ENCODE results near the gene ZNF277.

Gene ZNF277

DNA sequence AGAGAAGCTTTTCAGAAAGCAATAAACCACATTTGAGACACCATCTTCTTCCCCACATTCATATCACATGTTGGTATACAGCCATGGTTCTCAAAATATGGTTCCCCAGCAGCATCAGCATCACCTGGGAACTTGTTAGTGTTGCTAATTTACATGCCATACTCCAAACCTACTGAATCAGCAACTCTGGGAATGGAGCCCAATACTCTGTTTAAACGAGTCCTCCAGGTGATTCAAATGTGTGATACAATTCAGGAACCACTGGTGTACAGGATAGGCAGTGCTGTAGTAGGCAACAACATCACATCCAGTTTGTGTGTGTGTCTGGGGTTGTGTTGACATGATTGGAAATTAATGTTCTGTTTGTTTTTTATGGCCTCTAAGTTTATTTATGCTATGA is 47.7 kb downstream of the ZNF277 start:
- no peak for DNase-seq (ENCODE audit: low read depth in 2 of 2)

DNA sequence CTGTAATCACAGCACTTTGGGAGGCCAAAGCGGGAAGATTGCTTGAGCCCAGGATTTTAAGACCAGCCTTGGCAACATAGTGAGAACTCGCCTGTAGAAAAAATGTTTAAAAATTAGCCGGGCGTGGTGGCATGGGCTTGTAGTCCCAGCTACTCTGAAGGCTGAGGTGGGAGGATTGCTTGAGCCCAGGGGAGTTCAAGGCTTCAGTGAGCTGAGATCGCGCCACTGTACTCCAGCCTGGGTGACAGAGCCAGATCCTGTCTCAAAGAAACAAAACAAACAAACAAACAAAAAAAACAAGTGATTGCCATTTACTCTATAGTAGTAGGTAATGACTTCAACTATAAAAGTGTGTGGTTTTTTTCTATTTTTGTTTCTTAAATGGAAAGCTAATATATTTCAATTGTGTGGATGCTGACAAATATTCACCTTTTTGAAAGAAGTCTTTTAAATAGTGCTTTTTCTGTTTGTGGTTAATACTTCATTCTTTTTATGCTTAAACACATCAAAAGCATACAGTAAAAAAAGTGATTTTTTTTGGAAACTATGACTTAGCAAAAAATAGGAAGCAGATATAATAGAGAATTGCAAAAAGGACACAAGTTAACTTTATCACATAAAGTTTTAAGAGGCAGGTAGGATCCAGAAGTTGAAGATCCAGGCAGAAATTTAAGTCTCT is 48.4 kb downstream of the ZNF277 start:
- no peak for DNase-seq (ENCODE audit: low read depth in 2 of 2)

DNA sequence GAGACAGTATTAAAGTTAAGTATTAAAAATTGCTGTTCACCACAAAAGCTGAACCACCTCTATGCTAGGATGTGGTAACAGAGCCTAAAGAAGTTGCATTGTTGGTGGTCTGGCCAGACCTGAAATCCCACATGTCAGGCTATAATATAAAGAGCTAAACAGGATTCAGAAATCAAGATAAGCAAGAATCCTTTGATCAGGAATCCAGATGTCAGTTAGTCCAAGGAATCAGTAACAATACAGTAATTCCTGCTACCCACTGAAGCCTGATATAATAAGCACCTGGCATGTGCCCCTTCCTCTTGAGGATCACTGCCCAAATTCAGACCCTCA is 48.9 kb downstream of the ZNF277 start:
- no peak for DNase-seq (ENCODE audit: low read depth in 2 of 2)

DNA sequence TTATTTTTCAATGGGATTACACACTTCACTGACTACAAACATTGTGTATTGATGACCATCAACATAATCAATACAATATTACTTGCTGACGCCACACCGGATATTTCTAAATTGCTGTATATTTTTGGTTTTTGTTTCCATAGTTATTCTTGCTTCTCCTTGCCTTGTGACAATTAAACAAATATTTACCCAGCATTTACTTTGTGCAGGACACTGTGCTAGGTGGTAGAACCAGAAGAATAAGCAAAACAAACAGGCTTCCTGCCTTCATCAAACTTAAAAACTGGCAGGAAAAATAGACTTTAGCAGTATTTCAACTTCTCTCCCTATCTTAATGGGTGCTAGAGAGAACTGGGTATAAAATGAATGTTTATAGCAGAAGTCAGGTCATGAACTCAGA is 50.6 kb downstream of the ZNF277 start:
- no peak for DNase-seq (ENCODE audit: low read depth in 2 of 2)

DNA sequence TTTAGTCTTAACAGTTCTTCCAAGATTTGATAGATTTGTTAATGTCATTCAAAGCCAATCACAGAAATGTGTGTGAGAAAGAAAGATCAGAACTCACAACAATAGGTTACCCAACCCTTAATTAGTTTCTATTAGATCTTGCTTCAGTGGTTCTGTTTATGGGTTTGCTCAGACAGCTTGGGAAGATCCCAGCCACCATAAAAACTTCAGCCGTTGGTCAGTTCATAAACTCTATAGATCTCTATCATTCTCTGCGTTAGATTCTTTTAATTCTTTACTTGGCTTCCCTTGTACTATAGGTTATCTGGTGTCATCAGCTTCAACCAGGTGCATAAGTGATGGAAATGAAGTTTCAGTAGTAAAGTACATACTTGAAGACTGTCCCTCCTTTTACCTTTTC is 54.4 kb downstream of the ZNF277 start:
- no peak for DNase-seq (ENCODE audit: low read depth in 2 of 2)

DNA sequence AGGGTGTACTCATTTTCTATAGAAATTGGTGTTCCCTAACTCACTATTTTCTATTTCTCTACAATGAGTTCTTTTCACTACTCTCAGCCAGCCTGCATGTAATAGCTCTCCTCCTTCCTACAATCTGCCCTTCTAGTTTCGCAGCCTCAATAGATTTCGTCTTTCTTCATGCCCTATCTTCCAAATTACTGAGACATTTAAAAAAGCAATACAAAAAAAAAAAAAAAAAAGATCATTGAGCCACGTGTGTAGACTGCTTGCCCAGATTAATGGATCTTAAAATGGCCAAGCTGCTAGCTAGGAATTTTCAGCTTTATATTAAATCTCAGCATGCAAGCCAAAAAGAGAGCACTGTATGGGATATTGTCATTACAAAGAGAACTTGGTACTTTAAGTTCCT is 55.5 kb downstream of the ZNF277 start:
- no peak for DNase-seq (ENCODE audit: low read depth in 2 of 2)

DNA sequence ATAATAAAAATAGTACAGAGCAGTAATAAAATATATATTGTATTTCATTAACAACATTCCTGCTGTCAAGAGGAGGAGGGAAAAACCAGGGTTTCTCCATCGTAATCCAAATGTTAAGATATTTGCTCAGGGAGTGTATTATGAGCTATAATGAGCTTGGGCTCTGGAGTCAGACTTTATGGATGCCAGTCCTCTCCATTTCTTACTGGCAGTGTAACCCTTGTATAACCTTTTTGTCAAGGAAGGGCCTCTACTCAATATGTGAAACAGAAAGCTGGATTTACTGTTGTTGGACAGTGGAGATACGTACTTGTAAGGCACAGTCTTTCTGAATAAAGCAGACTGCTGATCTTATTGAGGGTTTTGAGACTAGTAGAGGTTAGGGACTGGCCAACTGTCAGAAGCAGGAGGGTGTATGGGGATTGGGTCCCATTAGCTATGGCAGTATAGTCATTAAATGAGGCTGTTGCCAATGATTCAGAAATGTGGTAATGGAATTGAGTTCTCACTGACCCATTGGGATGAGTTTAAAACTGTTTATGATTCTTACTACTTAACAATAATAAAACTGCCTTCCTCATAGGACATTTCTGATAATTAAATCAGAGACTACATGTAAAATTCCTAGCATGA is 56.5 kb downstream of the ZNF277 start:
- DNase-seq (ENCODE audit: low read depth in 2 of 2), result no peak

DNA sequence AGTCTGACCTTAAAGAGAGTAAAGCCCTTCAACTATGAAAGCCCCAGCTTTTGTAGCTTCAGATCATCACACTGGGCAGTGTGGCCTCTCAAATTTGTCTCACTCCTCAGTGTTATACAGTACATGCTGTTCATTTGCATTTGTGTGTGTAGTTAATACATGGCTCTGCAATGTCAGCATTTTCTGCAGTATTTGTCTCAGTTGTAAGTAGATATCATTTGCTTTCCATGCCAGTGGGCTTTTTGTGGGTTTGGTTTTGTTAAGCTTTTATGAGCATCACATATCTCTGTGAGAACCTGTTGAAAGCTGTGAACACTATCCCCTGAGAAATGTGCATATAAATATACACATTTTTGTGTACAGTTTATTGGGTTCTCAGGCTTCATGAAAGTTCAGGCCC is 57.0 kb downstream of the ZNF277 start:
- DNase-seq (ENCODE audit: low read depth in 2 of 2), result no peak

DNA sequence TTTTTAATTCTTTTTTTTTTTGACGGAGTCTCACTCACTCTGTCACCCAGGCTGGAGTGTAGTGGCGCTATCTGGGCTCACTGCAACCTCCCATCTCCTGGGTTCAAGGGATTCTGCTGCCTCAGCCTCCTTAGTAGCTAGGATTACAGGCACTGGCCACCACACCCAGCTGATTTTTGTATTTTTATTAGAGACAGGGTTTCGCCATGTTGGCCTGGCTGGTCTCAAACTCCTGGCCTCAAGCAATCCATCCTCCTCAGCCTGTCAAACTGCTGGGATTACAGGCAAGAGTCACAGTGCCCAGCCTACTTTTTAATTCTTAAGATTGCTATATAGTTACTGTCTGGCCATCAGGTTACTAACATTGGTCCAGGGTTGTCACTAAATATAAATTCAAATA is 59.6 kb downstream of the ZNF277 start:
- DNase-seq (ENCODE audit: low read depth in 2 of 2), result no peak

DNA sequence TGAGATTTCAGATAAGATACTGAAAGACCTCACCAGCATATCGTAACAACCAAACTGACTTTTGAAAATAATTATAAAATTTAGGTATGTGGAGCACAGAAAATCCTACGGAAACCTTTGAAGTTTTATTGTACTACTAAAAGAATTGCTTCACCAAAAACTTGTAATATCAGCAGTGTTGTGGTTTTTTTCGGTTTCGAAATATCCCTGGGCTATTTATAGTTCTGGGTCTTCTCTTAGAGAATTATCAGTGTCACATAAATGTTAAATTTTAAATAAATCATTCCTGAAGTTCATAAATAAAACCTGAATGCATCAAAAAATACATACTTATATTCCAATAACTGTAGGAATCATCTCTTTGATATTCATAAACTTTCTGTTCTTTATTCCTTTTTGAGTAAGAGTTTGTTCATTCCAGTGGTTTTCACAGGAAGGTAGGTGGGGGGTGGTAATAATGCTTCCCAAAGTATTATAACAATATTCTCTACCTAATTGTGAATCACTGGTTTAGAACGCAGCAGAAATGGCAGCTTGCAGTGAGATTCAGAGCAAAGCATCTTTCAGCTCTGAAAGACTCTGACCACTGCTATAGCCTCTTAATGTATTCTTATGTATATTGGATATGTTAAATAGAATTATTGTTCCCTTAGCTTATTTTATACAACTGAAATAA is 60.2 kb downstream of the ZNF277 start:
- DNase-seq (ENCODE audit: low read depth in 2 of 2), result peak in 1 of 2 experiments; percentile 25

DNA sequence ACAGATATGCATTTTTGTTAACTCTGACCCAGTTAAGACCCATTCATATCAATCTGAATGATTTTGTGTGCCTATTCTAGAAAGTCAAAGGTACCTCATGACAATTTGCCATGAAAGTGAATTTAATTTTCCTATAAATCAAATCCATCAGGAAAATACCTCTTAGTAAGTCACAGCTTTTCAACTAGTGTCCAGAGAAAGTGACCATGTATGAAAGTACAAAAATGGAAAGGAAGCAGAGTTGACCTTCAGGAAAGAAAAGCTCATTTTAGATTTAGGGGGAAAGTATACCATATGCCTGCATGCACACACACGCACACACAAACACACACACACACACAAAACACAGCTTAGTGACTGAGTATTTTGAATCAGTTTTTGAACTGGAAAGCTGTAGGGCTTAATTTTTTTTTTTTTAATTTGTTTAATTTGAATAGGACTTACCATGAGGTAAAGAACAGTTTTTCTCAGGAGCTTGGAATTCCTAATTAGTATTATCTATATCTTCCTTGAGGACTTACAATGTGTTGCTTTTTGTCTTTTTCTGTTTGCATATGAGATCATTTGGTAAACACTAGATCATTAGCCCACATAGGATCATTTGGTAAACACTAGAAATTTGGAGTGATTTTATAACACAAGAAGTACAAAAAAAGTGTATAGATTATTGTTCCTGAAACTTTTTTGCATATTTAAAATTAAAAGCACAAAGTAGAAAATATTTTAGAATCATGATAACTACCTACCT is 61.6 kb downstream of the ZNF277 start:
- no peak for DNase-seq (ENCODE audit: low read depth in 2 of 2)

DNA sequence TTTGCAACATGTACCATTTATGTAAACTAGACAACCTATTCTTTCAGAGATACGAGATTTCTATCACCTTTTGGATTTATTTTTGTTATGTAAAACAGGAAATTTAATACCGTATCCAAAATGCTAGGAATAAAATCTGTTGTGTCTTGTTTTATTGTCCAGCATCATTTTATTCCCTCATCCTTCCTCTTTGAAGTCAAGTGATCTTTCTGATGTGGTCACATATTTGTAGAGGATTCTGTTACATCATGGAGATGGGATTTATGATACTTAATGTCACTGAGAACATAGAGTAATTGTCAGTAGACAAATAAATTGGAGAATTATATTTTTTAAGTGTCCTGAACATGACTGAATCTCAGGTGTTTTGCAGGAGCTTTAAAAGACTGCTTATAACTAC is 64.7 kb downstream of the ZNF277 start:
- no peak for DNase-seq (ENCODE audit: low read depth in 2 of 2)

DNA sequence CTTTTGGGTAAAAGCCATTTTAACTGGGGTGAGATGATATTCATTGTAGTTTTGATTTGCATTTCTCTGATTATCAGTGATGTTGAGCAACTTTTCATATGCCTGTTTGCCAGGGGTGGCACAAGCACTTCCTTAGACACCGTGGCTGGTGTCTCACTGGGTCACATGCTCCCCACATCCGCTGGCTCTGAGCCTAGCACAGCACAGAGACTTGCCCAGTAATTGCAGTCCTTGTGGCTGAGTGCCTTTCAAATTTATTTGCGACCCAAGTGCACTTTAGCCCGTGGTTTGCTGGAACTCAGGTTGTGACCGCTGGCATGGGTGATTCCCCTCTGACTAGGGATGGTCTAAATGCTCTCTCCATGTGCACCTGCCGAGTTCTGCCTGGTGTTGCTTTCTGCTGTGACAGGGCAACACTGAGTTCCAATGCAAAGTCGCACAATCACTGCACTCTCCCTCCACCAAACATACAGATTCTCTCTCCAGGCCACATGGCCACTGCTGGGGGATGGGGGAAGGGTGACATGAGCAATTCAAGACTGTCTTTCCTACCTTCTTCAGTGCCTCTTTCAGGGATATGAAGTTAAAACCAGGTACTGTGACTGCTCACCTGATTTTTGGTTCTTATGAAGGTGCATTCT is 66.5 kb downstream of the ZNF277 start:
- DNase-seq (ENCODE audit: low read depth in 2 of 2), result no peak

DNA sequence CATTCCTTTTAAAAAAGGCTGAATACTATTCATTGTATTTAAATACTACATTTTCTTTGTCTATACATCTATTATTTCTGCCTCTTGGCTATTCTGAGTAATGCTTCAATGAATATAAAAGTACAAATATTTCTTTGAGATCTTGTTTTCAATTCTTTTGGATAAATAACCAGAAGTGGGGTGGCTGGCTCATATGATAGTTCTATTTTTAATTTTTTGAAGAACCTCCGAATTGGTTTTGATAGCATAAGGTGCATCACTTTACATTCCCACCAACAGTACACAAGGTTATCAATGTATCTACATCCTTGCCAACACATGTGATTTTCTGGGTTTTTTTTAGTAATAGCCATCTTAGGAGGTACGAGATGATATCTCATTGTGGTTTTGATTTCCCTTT is 72.5 kb downstream of the ZNF277 start:
- DNase-seq (ENCODE audit: low read depth in 2 of 2), result no peak

DNA sequence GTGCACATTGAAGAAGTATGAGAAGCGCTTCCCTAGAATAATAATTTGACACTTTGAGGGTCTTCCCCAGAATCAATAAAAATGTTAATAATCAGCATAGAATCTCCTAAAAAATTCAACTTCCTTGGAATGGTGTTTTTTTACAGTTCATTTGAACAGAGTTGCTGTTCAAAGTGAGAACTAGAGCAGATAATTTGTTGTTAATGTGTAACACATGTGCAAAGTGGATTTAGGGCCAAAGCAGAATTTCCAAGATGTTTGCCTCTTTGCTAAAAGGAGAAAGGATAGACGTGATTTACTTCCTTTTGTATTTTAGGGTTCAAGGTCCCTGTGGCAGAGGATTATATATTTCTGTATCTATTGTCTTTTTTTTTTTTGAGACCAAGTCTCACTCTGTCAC is 73.8 kb downstream of the ZNF277 start:
- DNase-seq (ENCODE audit: low read depth in 2 of 2), result no peak

DNA sequence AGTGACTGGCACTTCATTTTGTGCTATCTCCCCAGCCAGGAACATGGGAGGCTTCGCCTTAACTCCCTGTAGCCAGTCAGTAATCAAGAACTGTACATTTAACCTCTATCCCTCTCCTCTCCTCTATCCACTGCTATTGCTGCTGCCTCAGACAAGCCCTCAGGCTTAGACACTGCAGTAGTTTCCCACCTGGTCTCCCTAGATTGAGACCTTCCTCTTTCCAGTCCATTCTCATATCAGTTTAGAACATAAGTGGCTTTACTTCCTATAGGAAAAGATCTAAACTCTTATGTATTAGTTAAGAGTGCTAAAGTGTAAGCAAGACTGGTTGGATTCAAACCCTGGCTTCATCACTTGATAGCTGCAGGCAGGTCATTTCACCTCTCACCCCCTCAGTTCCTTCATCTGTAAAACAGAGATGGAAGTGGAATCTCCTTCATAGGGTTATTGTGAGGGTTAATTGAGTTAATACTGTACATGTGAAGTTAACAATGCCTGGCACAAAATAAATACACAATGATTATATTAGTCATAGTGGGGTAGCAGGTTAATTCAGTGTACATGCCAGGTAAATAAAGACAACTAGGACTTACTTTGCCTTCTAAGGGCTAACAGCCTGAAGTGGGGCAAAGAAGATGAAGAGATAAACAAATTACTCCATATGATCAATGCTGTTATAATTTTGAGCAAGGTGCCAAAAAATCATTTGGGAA is 76.1 kb downstream of the ZNF277 start:
- no peak for DNase-seq (ENCODE audit: low read depth in 2 of 2)

DNA sequence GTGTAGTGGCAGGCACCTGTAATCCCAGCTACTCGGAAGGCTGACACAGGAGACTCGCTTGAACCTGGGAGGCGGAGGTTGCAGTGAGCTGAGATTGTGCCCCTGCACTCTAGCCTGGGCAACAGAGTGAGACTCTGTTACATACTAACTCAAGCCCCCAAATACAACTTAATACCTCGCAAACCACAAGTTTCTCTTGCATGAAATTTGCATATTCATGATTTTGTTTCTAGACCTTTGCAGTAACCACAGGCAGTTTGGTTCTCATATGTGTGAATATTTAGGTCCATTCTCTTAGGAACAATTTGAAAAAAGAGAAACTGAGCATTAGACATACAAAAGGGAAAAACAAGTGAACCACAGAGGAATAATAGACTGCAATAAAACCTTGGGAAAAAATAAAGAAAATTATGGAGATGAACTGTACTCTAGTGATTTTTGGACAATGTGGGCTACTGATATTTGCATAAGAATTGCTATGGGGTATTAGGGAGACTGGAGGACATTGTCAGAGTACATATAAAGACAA is 77.0 kb downstream of the ZNF277 start:
- no peak for DNase-seq (ENCODE audit: low read depth in 2 of 2)

DNA sequence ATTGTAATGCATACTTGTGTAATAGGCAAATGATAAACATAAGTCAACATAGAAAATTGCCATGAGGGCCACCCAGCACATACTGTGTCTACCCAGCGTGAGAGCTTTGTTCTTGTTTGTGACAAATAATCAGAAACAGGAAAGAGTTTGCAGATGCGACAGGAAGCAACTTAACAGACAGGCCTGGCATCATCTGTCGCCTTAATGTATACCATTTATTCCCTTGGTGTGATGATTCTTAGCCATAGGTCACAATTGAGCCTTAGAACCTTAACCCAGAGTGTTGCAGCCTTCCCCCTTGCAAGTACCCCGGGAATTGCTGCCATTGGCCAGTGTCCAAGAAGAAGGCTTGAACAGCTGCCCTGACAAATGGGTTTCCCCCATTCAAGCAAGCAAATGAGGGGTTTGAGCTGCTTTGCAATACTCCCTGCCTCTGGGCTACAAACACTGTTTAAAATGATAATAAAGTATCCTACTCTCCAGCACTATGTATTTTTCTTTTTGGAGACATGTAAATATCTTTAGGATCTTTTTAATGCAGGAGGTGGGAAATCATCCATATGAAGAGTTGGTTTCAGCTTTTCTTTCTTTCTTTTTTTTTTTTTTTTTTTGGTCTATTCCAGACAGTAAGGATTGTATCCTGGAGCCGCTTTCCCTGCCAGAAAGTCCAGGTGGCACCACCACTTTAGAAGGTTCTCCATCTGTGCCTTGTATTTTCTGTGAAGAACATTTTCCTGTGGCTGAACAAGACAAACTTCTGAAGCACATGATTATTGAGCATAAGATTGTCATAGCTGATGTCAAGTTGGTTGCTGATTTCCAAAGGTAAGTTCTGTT is 80.0 kb downstream of the ZNF277 start:
- DNase-seq (ENCODE audit: low read depth in 2 of 2), result no peak

DNA sequence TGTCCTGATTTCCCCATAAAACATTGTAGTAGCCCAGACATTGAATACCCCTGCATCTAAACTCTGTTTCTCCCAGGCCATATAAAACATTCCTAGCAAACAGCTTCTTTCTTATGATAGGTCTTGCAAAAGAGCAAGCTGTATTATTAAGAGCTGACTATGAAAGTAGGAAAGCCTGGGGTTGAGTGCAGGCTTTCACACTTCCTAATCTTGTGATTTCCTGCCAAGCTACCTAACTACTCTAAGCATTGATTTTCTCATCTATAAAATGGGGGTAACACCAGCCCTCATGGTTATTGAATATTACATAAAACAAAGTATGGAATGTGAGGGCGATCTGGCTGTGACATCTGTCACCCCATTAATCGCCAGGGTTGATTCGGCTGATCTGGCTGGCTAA is 81.8 kb downstream of the ZNF277 start:
- DNase-seq (ENCODE audit: low read depth in 2 of 2), result no peak

DNA sequence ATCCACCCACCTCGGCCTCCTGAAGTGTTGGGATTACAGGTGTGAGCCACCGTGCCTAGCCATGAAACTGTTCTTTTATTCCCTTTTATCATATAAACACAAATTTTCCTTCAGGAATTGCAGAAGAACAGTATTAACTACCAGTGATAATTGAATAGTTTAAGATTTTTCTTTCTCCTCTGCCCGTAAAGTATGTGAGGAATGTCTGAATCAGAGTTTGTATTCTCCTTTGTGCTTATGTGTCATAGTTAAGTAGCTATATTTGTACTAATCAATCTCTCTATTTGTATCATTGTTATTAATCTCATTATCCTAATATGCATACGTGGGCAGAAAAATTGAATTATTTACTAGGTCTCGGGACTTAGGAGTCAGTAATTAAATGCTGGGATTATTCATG is 83.6 kb downstream of the ZNF277 start:
- peak; percentile 18 to 22 for DNase-seq (ENCODE audit: low read depth in 2 of 2)
